HG03342 (cell line): ENCODE results near the gene ZNF445.
"Not testable (repeated sequence)": the region's sequence is repeated elsewhere in the genome, so short reads cannot be mapped to it uniquely, and the experiment has no call there.

ENCODE experiments used
- ATAC-seq: cut with Tn5 transposase; IDR thresholded peaks from one replicate; pipeline ENCODE4 v1.9.1; 2021; ENCODE audit warnings: mild to moderate bottlenecking, moderate library complexity; ENCODE audit not compliant: unreplicated experiment

Gene ZNF445

GRCh38 chr3:44477312-44478030 is at the start of gene ZNF445:
TSS of gene ZNF445 (minus strand) at chr3:44477670. CDS start at chr3:44455549, 22,121 bp downstream.
- ATAC-seq, result peak; percentile 83

GRCh38 chr3:44525060-44525459 is 47.6 kb upstream of the ZNF445 start:
- no peak for ATAC-seq

- no peak for ATAC-seq
Measured at GRCh38 chr3:44522494-44522933, 45.0 kb upstream of the ZNF445 start.

- no peak for ATAC-seq
Measured at GRCh38 chr3:44521721-44522120, 44.3 kb upstream of the ZNF445 start.

- no peak for ATAC-seq
Measured at GRCh38 chr3:44518782-44519156, 41.3 kb upstream of the ZNF445 start.

GRCh38 chr3:44516230-44516629 is 38.8 kb upstream of the ZNF445 start:
- no peak for ATAC-seq

- no peak for ATAC-seq
Measured at GRCh38 chr3:44513513-44513912, 36.0 kb upstream of the ZNF445 start.

- ATAC-seq, result no peak
Measured at GRCh38 chr3:44511238-44511566, 33.7 kb upstream of the ZNF445 start.

GRCh38 chr3:44510000-44510368 is 32.5 kb upstream of the ZNF445 start:
- peak; percentile 49 for ATAC-seq

- no peak for ATAC-seq
Measured at GRCh38 chr3:44509393-44509921, 32.0 kb upstream of the ZNF445 start.

GRCh38 chr3:44506961-44507360 is 29.5 kb upstream of the ZNF445 start:
- ATAC-seq, result no peak

- ATAC-seq, result no peak
Measured at GRCh38 chr3:44506556-44506955, 29.1 kb upstream of the ZNF445 start.

GRCh38 chr3:44504566-44504965 is 27.1 kb upstream of the ZNF445 start:
- no peak for ATAC-seq

- not testable (repeated sequence) for ATAC-seq
Measured at GRCh38 chr3:44503178-44503577, 25.7 kb upstream of the ZNF445 start.

- no peak for ATAC-seq
Measured at GRCh38 chr3:44501971-44502370, 24.5 kb upstream of the ZNF445 start.

GRCh38 chr3:44499899-44500168 is 22.4 kb upstream of the ZNF445 start:
- ATAC-seq, result not testable (repeated sequence)

- ATAC-seq, result no peak
Measured at GRCh38 chr3:44499149-44499898, 21.9 kb upstream of the ZNF445 start.

- no peak for ATAC-seq
Measured at GRCh38 chr3:44495636-44496415, 18.4 kb upstream of the ZNF445 start.

- no peak for ATAC-seq
Measured at GRCh38 chr3:44492496-44492895, 15.0 kb upstream of the ZNF445 start.

- no peak for ATAC-seq
Measured at GRCh38 chr3:44482721-44483120, 5.3 kb upstream of the ZNF445 start.

GRCh38 chr3:44478606-44479094 is 1.2 kb upstream of the ZNF445 start:
- no peak for ATAC-seq

GRCh38 chr3:44478055-44478468 is 592 bp upstream of the ZNF445 start:
- ATAC-seq, result no peak
